ENCODE results near the gene FOXP3.

The FOXP3 gene

GRCh38 chrX:49233887-49234555 is 30.5 kb downstream of the FOXP3 start:
- Histone ChIP-seq H3K27me3 (ENCODE audit: insufficient read depth, low read length, poor library complexity) (no peaks in the 10 kb centered on the region), H2AFZ (ENCODE audit: low read depth, low read length) (no peak overlapping the region), H4K20me1 (ENCODE audit: insufficient read depth, low read length) (no peaks in the 10 kb centered on the region), H3K4me3 (ENCODE audit: low read depth in 1 of 2, low read length in 2 of 2) (no peak overlapping the region), H3K9ac (ENCODE audit: low read depth, low read length) (no peak overlapping the region), H3K79me2 (ENCODE audit: insufficient read depth, low read length) (peaks cover 12% of the 10 kb centered on the region), H3K27ac (ENCODE audit: low read length) (no peak overlapping the region), H3K4me1 (ENCODE audit: insufficient read depth, low read length) (peaks cover 20% of the 10 kb centered on the region), H3K36me3 (ENCODE audit: insufficient read depth, low read length) (no peaks in the 10 kb centered on the region), H3K9me3 (ENCODE audit: insufficient read depth, low read length, severe bottlenecking) (no peaks in the 10 kb centered on the region), H3K4me2 (ENCODE audit: insufficient read depth, low read length) (no peak overlapping the region)
- no peak for ATAC-seq (ENCODE audit: insufficient read depth, low read depth)
- DNase-seq: no peak
- no peak for TF ChIP-seq EZH2 (IDR thresholded peaks at IDR 0.05; ENCODE audit: borderline replicate concordance, low read depth, low read length, severe bottlenecking)
- no peak for TF ChIP-seq CTCF (IDR thresholded peaks at IDR 0.05; ENCODE audit: borderline replicate concordance, extremely low read depth, low read length, poor library complexity, severe bottlenecking)

GRCh38 chrX:49233176-49233575 is 31.3 kb downstream of the FOXP3 start, which contains the start of gene CACNA1F:
CACNA1F (minus strand) TSS chrX:49233340; CDS start chrX:49233309, 31 bp downstream.
- peaks cover 12% of the 10 kb centered on the region for H3K79me2 ChIP-seq (ENCODE audit: insufficient read depth, low read length)
- H3K4me2 ChIP-seq (ENCODE audit: insufficient read depth, low read length): no peak within 1 kb of the TSS
- DNase-seq (no peak), ATAC-seq (ENCODE audit: insufficient read depth, low read depth) (no peak)
- H4K20me1 ChIP-seq (ENCODE audit: insufficient read depth, low read length): no peaks in the 10 kb centered on the region
- H3K9me3 ChIP-seq (ENCODE audit: insufficient read depth, low read length, severe bottlenecking): no peaks in the 10 kb centered on the region
- H2AFZ ChIP-seq (ENCODE audit: low read depth, low read length): no peak within 1 kb of the TSS
- H3K27me3 ChIP-seq (ENCODE audit: insufficient read depth, low read length, poor library complexity): no peaks in the 10 kb centered on the region
- no peak within 1 kb of the TSS for H3K9ac ChIP-seq (ENCODE audit: low read depth, low read length)
- H3K27ac ChIP-seq (ENCODE audit: low read length): no peak within 1 kb of the TSS
- no peaks in the 10 kb centered on the region for H3K36me3 ChIP-seq (ENCODE audit: insufficient read depth, low read length)
- peaks cover 20% of the 10 kb centered on the region for H3K4me1 ChIP-seq (ENCODE audit: insufficient read depth, low read length)
- no peak for TF ChIP-seq EZH2 (IDR thresholded peaks at IDR 0.05; ENCODE audit: borderline replicate concordance, low read depth, low read length, severe bottlenecking)
- TF ChIP-seq CTCF (IDR thresholded peaks at IDR 0.05; ENCODE audit: borderline replicate concordance, extremely low read depth, low read length, poor library complexity, severe bottlenecking): no peak
- no peak within 1 kb of the TSS for H3K4me3 ChIP-seq (ENCODE audit: low read depth in 1 of 2, low read length in 2 of 2)

GRCh38 chrX:49232525-49232924 is 32.0 kb downstream of the FOXP3 start:
- H3K27ac ChIP-seq (ENCODE audit: low read length): no peak overlapping the region
- H3K36me3 ChIP-seq (ENCODE audit: insufficient read depth, low read length): no peaks in the 10 kb centered on the region
- no peaks in the 10 kb centered on the region for H4K20me1 ChIP-seq (ENCODE audit: insufficient read depth, low read length)
- TF ChIP-seq CTCF (IDR thresholded peaks at IDR 0.05; ENCODE audit: borderline replicate concordance, extremely low read depth, low read length, poor library complexity, severe bottlenecking) (no peak), EZH2 (IDR thresholded peaks at IDR 0.05; ENCODE audit: borderline replicate concordance, low read depth, low read length, severe bottlenecking) (no peak)
- H3K4me1 ChIP-seq (ENCODE audit: insufficient read depth, low read length): peaks cover 20% of the 10 kb centered on the region
- H3K9ac ChIP-seq (ENCODE audit: low read depth, low read length): no peak overlapping the region
- no peak overlapping the region for H3K4me3 ChIP-seq (ENCODE audit: low read depth in 1 of 2, low read length in 2 of 2)
- DNase-seq: no peak
- no peaks in the 10 kb centered on the region for H3K27me3 ChIP-seq (ENCODE audit: insufficient read depth, low read length, poor library complexity)
- no peaks in the 10 kb centered on the region for H3K9me3 ChIP-seq (ENCODE audit: insufficient read depth, low read length, severe bottlenecking)
- peaks cover 12% of the 10 kb centered on the region for H3K79me2 ChIP-seq (ENCODE audit: insufficient read depth, low read length)
- H2AFZ ChIP-seq (ENCODE audit: low read depth, low read length): no peak overlapping the region
- no peak for ATAC-seq (ENCODE audit: insufficient read depth, low read depth)
- no peak overlapping the region for H3K4me2 ChIP-seq (ENCODE audit: insufficient read depth, low read length)
